Hepatocyte (in vitro differentiated cells): Measurements from ENCODE around the gene PHACTR1. TPM values are rescaled to one million over a fixed set of nuclear protein-coding genes. Genes with fewer than 3 reads are reported as not detected.

ENCODE experiments used
- DNase-seq: peaks from one replicate; pipeline ENCODE4 v3.0.0-alpha.2; 2016; ENCODE audit warnings: low spot score
- H2AFZ ChIP-seq: fragments of 200-600 bp; sonication (generic); 2 replicates; pipeline ENCODE4 v1.6.0; 2016; ENCODE audit warnings: antibody characterized with exemption, mild to moderate bottlenecking
- H3K27ac ChIP-seq: fragments of 200-600 bp; sonication (generic); 2 replicates; pipeline ENCODE4 v1.5.1; 2016; ENCODE audit warnings: mild to moderate bottlenecking
- H3K27me3 ChIP-seq: fragments of 200-600 bp; sonication (generic); 2 replicates; pipeline ENCODE4 v1.6.1; 2016
- H3K36me3 ChIP-seq: fragments of 200-600 bp; sonication (generic); replicated peaks from 2 replicates; pipeline ENCODE4 v1.5.1; 2016; ENCODE audit warnings: low read depth; ENCODE audit not compliant: insufficient read depth
- H3K4me1 ChIP-seq: fragments of 200-600 bp; sonication (generic); 2 replicates; pipeline ENCODE4 v1.5.1; 2016; ENCODE audit warnings: mild to moderate bottlenecking, moderate library complexity; ENCODE audit not compliant: insufficient read depth
- H3K4me2 ChIP-seq: fragments of 200-600 bp; sonication (generic); 2 replicates; pipeline ENCODE4 v1.6.0; 2016
- H3K4me3 ChIP-seq: fragments of 200-600 bp; sonication (generic); 2 replicates; pipeline ENCODE4 v1.5.1; 2016; ENCODE audit warnings: mild to moderate bottlenecking
- H3K79me2 ChIP-seq: fragments of 200-600 bp; sonication (generic); 2 replicates; pipeline ENCODE4 v1.6.0; 2017; ENCODE audit warnings: mild to moderate bottlenecking
- H3K9me2 ChIP-seq: fragments of 200-600 bp; sonication (generic); replicated peaks from 2 replicates; pipeline ENCODE4 v1.6.0; 2017; ENCODE audit warnings: mild to moderate bottlenecking; ENCODE audit not compliant: insufficient read depth
- H3K9me3 ChIP-seq: fragments of 200-600 bp; sonication (generic); 2 replicates; pipeline ENCODE4 v1.5.1; 2016; ENCODE audit warnings: low read depth, mild to moderate bottlenecking
- H4K20me1 ChIP-seq: fragments of 200-600 bp; sonication (generic); 2 replicates; pipeline ENCODE4 v1.6.0; 2016; ENCODE audit warnings: mild to moderate bottlenecking; ENCODE audit not compliant: insufficient read depth, poor library complexity, severe bottlenecking
- CTCF ChIP-seq: fragments of 200-600 bp; sonication (generic); IDR thresholded peaks from 2 replicates; pipeline ENCODE4 v1.5.1; 2016; ENCODE audit warnings: antibody characterized with exemption, mild to moderate bottlenecking; ENCODE audit not compliant: poor library complexity
- EZH2 ChIP-seq: fragments of 200-600 bp; sonication (generic); IDR thresholded peaks from 2 replicates; pipeline ENCODE4 v1.6.1; 2016; ENCODE audit warnings: antibody characterized with exemption, mild to moderate bottlenecking, borderline replicate concordance
- EZH2phosphoT487 ChIP-seq: fragments of 200-600 bp; sonication (generic); IDR thresholded peaks from one replicate; pipeline ENCODE4 v1.6.1; 2018; ENCODE audit warnings: antibody characterized with exemption, mild to moderate bottlenecking, low read depth, moderate library complexity; ENCODE audit not compliant: unreplicated experiment, severe bottlenecking
- WGBS: methylation state at CpG from one replicate; pipeline ENCODE4 v1.1.6; 2016; ENCODE audit warnings: low lambda C conversion rate; ENCODE audit errors: missing lambda C conversion rate; 5-methylcytosine and 5-hydroxymethylcytosine counted together
- polyA plus RNA-seq: library from polyadenylated mRNA; unstranded; fragments of >200 nt; fragmentation: Nextera tagmentation; extraction: Ambion mirVana; gene quantifications from 2 replicates; pipeline ENCODE4 v1.2.1, GENCODE V29; 2016
- total RNA-seq: library from RNA; depleted of rRNA; stranded (reverse); fragments of >200 nt; gene quantifications from 2 replicates; pipeline ENCODE4 v1.2.3, GENCODE V29; 2014

The PHACTR1 gene
- total and polyA plus RNA-seq, 2 experiments from 2014 or later = 3.0 to 4.3 TPM

GRCh38 chr6:13201336-13201735 lies 484.8 kb downstream of the PHACTR1 start:
- WGBS = 93% methylated on average over 6 of the region's 6 CpGs
- Histone ChIP-seq H3K36me3 (no peaks in the 10 kb centered on the region), H3K27ac (no peak overlapping the region), H3K9me3 (no peaks in the 10 kb centered on the region), H4K20me1 (no peaks in the 10 kb centered on the region), H3K9me2 (no peaks in the 10 kb centered on the region), H3K79me2 (no peaks in the 10 kb centered on the region), H3K4me2 (no peak overlapping the region), H3K4me1 (no peaks in the 10 kb centered on the region), H3K27me3 (no peaks in the 10 kb centered on the region), H3K4me3 (no peak overlapping the region), H2AFZ (no peak overlapping the region)
- no peak for DNase-seq
- TF ChIP-seq CTCF (no peak), EZH2phosphoT487 (no peak), EZH2 (no peak)

DNA sequence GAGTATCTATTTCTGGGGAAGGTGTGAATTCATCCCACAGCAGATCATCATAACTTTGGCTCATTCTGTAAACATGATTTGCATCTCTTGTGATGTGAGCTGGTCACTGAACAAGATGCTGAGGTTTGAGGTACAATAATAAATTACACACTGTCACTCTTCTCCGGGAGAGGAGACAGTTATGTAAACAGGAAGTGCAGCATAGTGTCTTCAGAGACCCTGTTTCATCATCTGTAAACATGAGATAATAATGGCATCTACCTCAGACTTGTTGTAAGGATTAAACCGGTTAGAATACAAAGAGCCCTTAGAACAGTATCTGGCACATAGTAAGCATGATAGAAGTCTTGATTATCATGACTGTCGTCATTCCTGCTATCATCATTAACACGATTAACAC lies 486.6 kb downstream of the PHACTR1 start:
- Histone ChIP-seq H3K4me1 (no peaks in the 10 kb centered on the region), H3K27ac (no peak overlapping the region), H3K4me2 (no peak overlapping the region), H3K9me2 (no peaks in the 10 kb centered on the region), H3K4me3 (no peak overlapping the region), H3K27me3 (no peaks in the 10 kb centered on the region), H4K20me1 (no peaks in the 10 kb centered on the region), H3K79me2 (no peaks in the 10 kb centered on the region), H3K9me3 (no peaks in the 10 kb centered on the region), H3K36me3 (no peaks in the 10 kb centered on the region), H2AFZ (no peak overlapping the region)
- DNase-seq = no peak
- TF ChIP-seq CTCF (no peak), EZH2phosphoT487 (no peak), EZH2 (no peak)
- 50% methylated on average over 4 of the region's 4 CpGs for WGBS

- 95% methylated on average over 6 of the region's 6 CpGs for WGBS
- H3K4me1 ChIP-seq = no peaks in the 10 kb centered on the region
- no peaks in the 10 kb centered on the region for H4K20me1 ChIP-seq
Observed at GRCh38 chr6:13205106-13205505, 488.5 kb downstream of the PHACTR1 start.

More at GRCh38 chr6:13205106-13205505, 488.5 kb downstream of the PHACTR1 start:
- H3K9me2 ChIP-seq = no peaks in the 10 kb centered on the region
- no peak overlapping the region for H2AFZ ChIP-seq
- no peaks in the 10 kb centered on the region for H3K79me2 ChIP-seq
- H3K9me3 ChIP-seq = no peaks in the 10 kb centered on the region
- H3K27ac ChIP-seq = no peak overlapping the region
- TF ChIP-seq EZH2 = no peak
- no peak for TF ChIP-seq EZH2phosphoT487
- TF ChIP-seq CTCF = no peak
- no peak overlapping the region for H3K4me2 ChIP-seq
- no peaks in the 10 kb centered on the region for H3K36me3 ChIP-seq
- no peak for DNase-seq
- H3K27me3 ChIP-seq = no peaks in the 10 kb centered on the region
- no peak overlapping the region for H3K4me3 ChIP-seq
